KBM-7 (cell line): ENCODE measurements around the gene GLIPR1L2.
A peak's percentile ranks its signal among the peaks of the same experiment; 100 is the strongest.
"Not testable (repeated sequence)": the region's sequence is repeated elsewhere in the genome, so short reads cannot be mapped to it uniquely, and the experiment has no call there.

ENCODE experiments used
- DNase-seq: peaks from one replicate; pipeline ENCODE4 v3.0.0-alpha.2; 2015
- in situ Hi-C: fragments of 300-500 bp; cut with MboI; formaldehyde crosslinking; loops from 2 replicates; pipeline ENCODE4 v1.14.3; 2020; ENCODE audit warnings: low sequenced_read_pairs, low pct_unique_long_range_greater_than_20kb, mixed read lengths

GLIPR1L2 gene

GRCh38 chr12:75427491-75427890 lies 36.6 kb downstream of the GLIPR1L2 start:
- in situ Hi-C loops = no loop called here

GRCh38 chr12:75428767-75429166 lies 37.9 kb downstream of the GLIPR1L2 start:
- DNase-seq = no peak
- in situ Hi-C loops = no loop called here

More at GRCh38 chr12:75427491-75427890, 36.6 kb downstream of the GLIPR1L2 start:
- no peak for DNase-seq

- in situ Hi-C loops = no loop called here
- no peak for DNase-seq
Observed at GRCh38 chr12:75432924-75433323, 42.0 kb downstream of the GLIPR1L2 start.

- in situ Hi-C loops = no loop called here
- DNase-seq = peak; percentile 69
Observed at GRCh38 chr12:75437564-75437963, 46.7 kb downstream of the GLIPR1L2 start.

GRCh38 chr12:75438059-75438754 lies 47.3 kb downstream of the GLIPR1L2 start:
- in situ Hi-C loops = no loop called here
- no peak for DNase-seq

GRCh38 chr12:75439048-75439447 lies 48.2 kb downstream of the GLIPR1L2 start:
- no peak for DNase-seq
- in situ Hi-C loops = no loop called here

- no peak for DNase-seq
- in situ Hi-C loops = no loop called here
Observed at GRCh38 chr12:75439930-75440329, 49.0 kb downstream of the GLIPR1L2 start.

- in situ Hi-C loops, DNase-seq: not testable (repeated sequence)
Observed at GRCh38 chr12:75441687-75442449, 51.0 kb downstream of the GLIPR1L2 start.

GRCh38 chr12:75442454-75442853 lies 51.6 kb downstream of the GLIPR1L2 start:
- in situ Hi-C loops, DNase-seq: not testable (repeated sequence)

GRCh38 chr12:75443709-75444108 lies 52.8 kb downstream of the GLIPR1L2 start:
- in situ Hi-C loops = no loop called here
- DNase-seq = peak; percentile 43

- peak; percentile 41 for DNase-seq
- in situ Hi-C loops = no loop called here
Observed at GRCh38 chr12:75444429-75445136, 53.7 kb downstream of the GLIPR1L2 start.

GRCh38 chr12:75445137-75445507 lies 54.2 kb downstream of the GLIPR1L2 start:
- DNase-seq = peak; percentile 71

GRCh38 chr12:75446857-75447256 lies 56.0 kb downstream of the GLIPR1L2 start:
- in situ Hi-C loops = no loop called here
- no peak for DNase-seq

More at GRCh38 chr12:75445137-75445507, 54.2 kb downstream of the GLIPR1L2 start:
- in situ Hi-C loops = not testable (repeated sequence)

GRCh38 chr12:75447691-75448393 lies 57.0 kb downstream of the GLIPR1L2 start:
- DNase-seq = no peak
- in situ Hi-C loops = no loop called here

GRCh38 chr12:75452675-75453330 lies 61.9 kb downstream of the GLIPR1L2 start:
- no peak for DNase-seq
- in situ Hi-C loops = no loop called here

GRCh38 chr12:75455839-75456238 lies 65.0 kb downstream of the GLIPR1L2 start:
- in situ Hi-C loops = no loop called here
- no peak for DNase-seq

GRCh38 chr12:75457191-75457590 lies 66.3 kb downstream of the GLIPR1L2 start:
- in situ Hi-C loops = no loop called here

GRCh38 chr12:75457866-75458265 lies 67.0 kb downstream of the GLIPR1L2 start:
- in situ Hi-C loops = not testable (repeated sequence)

More at GRCh38 chr12:75457191-75457590, 66.3 kb downstream of the GLIPR1L2 start:
- DNase-seq = no peak

GRCh38 chr12:75459755-75460154 lies 68.9 kb downstream of the GLIPR1L2 start:
- in situ Hi-C loops = no loop called here
- DNase-seq = no peak

More at GRCh38 chr12:75457866-75458265, 67.0 kb downstream of the GLIPR1L2 start:
- not testable (repeated sequence) for DNase-seq
